Measurements from ENCODE around the gene HSPB3.
"Not testable (repeated sequence)": the region's sequence is repeated elsewhere in the genome, so short reads cannot be mapped to it uniquely, and the experiment has no call there.

The HSPB3 gene

DNA sequence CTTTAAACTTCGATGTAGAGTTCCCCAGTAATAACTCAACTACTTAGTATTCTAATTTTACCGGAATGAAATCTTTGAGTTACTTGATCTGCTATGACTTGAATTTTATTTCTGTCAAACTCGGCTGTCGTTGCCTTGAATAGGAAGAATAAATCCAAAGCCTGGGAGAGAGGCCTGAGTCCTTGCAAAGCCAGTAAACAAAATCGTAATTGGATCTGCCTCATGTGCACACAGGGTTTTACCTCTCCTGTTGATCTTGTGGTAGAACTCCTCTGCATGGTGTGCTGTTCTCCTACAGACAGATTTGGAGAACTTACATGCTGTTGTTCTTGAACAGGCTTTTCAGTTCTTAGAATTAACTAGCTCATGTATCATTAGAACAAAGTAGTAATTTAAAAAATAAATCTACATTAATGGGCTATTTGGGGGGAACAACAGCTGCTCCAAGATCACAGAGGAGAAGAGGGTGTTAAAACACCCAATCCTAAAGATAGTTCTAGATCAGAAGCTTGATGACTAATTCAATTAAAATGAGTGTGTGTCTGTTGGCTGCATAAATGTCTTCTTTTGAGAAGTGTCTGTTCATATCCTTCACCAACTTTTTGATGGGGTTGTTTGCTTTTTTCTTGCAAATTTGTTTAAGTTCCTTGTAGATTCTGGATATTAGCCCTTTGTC, 28.9 kb downstream of the HSPB3 start:
- TF ChIP-seq, protein P1, sequence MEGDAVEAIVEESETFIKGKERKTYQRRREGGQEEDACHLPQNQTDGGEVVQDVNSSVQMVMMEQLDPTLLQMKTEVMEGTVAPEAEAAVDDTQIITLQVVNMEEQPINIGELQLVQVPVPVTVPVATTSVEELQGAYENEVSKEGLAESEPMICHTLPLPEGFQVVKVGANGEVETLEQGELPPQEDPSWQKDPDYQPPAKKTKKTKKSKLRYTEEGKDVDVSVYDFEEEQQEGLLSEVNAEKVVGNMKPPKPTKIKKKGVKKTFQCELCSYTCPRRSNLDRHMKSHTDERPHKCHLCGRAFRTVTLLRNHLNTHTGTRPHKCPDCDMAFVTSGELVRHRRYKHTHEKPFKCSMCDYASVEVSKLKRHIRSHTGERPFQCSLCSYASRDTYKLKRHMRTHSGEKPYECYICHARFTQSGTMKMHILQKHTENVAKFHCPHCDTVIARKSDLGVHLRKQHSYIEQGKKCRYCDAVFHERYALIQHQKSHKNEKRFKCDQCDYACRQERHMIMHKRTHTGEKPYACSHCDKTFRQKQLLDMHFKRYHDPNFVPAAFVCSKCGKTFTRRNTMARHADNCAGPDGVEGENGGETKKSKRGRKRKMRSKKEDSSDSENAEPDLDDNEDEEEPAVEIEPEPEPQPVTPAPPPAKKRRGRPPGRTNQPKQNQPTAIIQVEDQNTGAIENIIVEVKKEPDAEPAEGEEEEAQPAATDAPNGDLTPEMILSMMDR (IDR thresholded peaks at IDR 0.05; ENCODE audit: control insufficient read depth, insufficient read depth, low read depth, low read length, missing control alignments) = no peak
- H3K4me3 ChIP-seq (ENCODE audit: control insufficient read depth, low read depth, low read length) = no peak overlapping the region
- DNase-seq (ENCODE audit: low read depth) = no peak

DNA sequence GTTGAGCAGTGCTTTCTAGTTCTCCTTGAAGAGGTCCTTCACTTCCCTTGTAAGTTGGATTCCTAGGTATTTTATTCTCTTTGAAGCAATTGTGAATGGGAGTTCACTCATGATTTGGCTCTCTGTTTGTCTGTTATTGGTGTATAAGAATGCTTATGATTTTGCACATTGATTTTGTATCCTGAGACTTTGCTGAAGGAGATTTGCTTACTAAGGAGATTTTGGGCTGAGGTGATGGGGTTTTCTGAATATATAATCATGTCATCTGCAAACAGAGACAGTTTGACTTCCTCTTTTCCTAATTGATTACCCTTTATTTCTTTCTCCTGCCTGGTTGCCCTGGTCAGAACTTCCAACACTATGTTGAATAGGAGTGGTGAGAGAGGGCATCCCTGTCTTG, 30.2 kb downstream of the HSPB3 start:
- not testable (repeated sequence) for DNase-seq (ENCODE audit: low read depth); H3K4me3 ChIP-seq (ENCODE audit: control insufficient read depth, low read depth, low read length)

DNA sequence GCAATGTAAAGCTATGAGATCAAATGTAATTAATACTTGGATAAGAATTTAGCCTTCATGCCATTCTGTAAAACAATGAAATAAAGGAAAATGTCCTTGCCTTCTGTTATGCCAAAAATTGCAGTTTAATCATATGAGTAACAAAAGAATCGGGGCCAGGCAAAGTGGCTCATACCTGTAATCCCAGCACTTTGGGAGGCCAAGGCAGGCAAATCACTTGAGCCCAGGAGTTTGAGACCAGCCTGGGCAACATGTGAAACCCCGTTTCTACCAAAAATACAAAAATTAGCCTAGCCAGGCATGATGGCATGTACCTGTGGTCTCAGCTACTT, 34.1 kb downstream of the HSPB3 start:
- not testable (repeated sequence) for DNase-seq (ENCODE audit: low read depth); H3K4me3 ChIP-seq (ENCODE audit: control insufficient read depth, low read depth, low read length)

DNA sequence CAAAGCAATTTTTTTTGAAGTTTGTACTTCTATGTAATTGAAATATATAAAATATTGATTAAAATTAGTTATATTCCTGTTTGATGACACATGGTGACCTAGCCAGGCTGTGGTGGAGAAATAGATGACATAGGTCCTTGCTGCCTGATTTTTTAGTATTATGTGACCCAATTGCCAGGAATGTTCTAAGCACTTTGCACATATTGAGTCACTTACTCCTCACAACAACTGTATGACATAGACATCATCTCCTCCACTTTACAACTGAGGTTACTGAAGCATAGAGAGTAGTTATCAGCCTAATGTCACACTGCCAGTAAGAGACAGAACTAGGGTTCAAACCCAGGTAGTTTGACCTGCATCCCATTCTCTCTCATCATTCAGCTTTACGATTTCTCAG, 35.8 kb downstream of the HSPB3 start:
- no peak overlapping the region for H3K4me3 ChIP-seq (ENCODE audit: control insufficient read depth, low read depth, low read length)
- TF ChIP-seq, protein P1 (IDR thresholded peaks at IDR 0.05; ENCODE audit: control insufficient read depth, insufficient read depth, low read depth, low read length, missing control alignments) = no peak
- no peak for DNase-seq (ENCODE audit: low read depth)

DNA sequence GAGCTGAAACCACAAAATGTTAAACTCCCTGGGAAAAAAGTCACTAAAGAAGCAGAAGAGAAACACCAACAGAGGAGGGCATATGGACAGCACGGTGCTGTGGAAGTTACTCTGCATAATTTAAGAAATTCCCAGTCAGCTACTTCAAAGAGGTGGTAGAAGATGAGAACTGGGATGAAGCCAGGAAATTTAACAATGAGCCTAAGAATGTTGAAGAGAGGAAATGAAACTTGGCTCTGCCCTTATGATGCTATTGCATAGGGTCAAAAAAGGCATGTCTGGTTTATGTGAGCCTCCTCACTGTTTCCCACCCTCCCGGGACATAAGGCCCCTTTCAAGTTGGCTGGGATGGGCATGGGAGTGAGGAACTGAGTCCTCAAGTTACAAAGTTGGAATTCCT, 36.7 kb downstream of the HSPB3 start:
- TF ChIP-seq, protein P1 (IDR thresholded peaks at IDR 0.05; ENCODE audit: control insufficient read depth, insufficient read depth, low read depth, low read length, missing control alignments) = no peak
- H3K4me3 ChIP-seq (ENCODE audit: control insufficient read depth, low read depth, low read length) = no peak overlapping the region
- DNase-seq (ENCODE audit: low read depth) = no peak

DNA sequence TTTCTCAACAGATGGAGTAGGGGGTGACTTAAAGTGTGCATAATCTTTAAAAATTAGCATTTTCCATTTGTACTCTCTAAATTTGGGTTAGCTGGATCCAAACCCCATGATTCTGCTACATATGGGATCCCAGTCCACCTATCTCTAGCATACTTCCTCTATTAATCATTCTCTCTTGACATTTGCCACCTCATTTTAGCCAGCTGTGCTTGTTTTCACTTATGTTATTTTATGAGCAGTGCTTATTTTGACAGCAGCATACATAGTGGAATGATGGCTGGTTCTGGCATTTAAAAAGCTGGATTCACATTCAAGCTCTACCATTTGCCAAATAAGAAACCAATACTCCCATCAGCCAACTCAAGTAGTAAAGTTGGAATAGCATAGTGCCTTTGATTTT, 39.5 kb downstream of the HSPB3 start:
- TF ChIP-seq, protein P1 (IDR thresholded peaks at IDR 0.05; ENCODE audit: control insufficient read depth, insufficient read depth, low read depth, low read length, missing control alignments) = no peak

More for the DNA sequence above, 39.5 kb downstream of the HSPB3 start:
- no peak overlapping the region for H3K4me3 ChIP-seq (ENCODE audit: control insufficient read depth, low read depth, low read length)
- no peak for DNase-seq (ENCODE audit: low read depth)

Data from AG09309 (cell line).